Lower leg skin (tissue), 4 donors: ENCODE measurements around the gene OTOGL. TPM values are rescaled to one million over a fixed set of nuclear protein-coding genes. Genes with fewer than 3 reads are reported as not detected.

Source experiments
- DNase-seq, 2 donors: peaks; one replicate each; pipeline ENCODE4 v3.0.0-alpha.2; 2019; ENCODE audit warnings: low spot score in 2 of 2
- H3K4me3 ChIP-seq: fragments of 200-600 bp; sonication (generic); 2 replicates; pipeline ENCODE4 v1.5.1; 2017; ENCODE audit warnings: mild to moderate bottlenecking, low read depth; ENCODE audit not compliant: poor library complexity, severe bottlenecking
- CTCF ChIP-seq, 3 donors: fragments of 450-650 bp; IDR thresholded peaks; one replicate each; pipeline ENCODE4 v1.5.1; 2016; ENCODE audit warnings: antibody characterized with exemption in 3 of 3, mild to moderate bottlenecking in 3 of 3, moderate library complexity in 2 of 3
- POLR2A ChIP-seq, 2 donors: fragments of 450-650 bp; IDR thresholded peaks; one replicate each; pipeline ENCODE4 v1.6.1; 2016 to 2017; ENCODE audit warnings: antibody characterized with exemption in 2 of 2, mild to moderate bottlenecking in 1 of 2, moderate library complexity in 1 of 2
- WGBS, 2 donors: methylation state at CpG; one replicate each; pipeline ENCODE4 v1.1.5; 2018; 5-methylcytosine and 5-hydroxymethylcytosine counted together
- intact Hi-C: fragments of 100-400 bp; cut with DNase I; formaldehyde crosslinking; loops from one replicate; pipeline ENCODE4 v1.15.0; 2023; ENCODE audit warnings: low total_unique reads
- total RNA-seq, 4 donors: library from RNA; depleted of rRNA; stranded (reverse); fragments of >200 nt; gene quantifications; one replicate each; pipeline ENCODE4 v1.1.0, GENCODE V29; 2016

Gene OTOGL
- total RNA-seq, 4 donors from 2014 or later, result 0.06 to 0.56 (median 0.12) TPM

- no peak overlapping the region for H3K4me3 ChIP-seq
- DNase-seq, result no peak
- WGBS, 2 donors, result 81 to 89% methylated on average over 3 of the region's 3 CpGs
- TF ChIP-seq POLR2A (IDR thresholded peaks at IDR 0.05), result no peak
- no peak for TF ChIP-seq CTCF (IDR thresholded peaks at IDR 0.05)
- intact Hi-C loops, result no loop called here
Measured at GRCh38 chr12:80364056-80364455, 264.7 kb downstream of the OTOGL start.

DNA sequence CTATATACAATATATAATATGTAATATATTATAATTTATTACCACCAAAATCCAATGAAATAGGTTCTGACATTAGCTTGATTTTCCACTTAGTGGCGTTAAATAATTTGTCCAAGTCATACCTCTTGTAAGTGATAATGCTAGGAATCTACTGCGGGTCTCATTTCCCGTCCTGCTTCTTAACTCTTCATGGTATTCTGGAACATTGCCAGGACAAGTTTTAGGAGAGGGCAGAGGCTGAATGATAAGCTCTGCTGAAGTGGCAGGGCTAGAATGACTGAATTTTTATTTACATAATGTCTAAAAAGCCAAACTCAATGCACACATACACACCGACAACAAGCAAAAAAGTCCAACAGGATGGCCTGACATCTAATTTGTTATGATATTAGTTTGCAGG lies 274.3 kb downstream of the OTOGL start:
- intact Hi-C loops, result no loop called here
- no peak for DNase-seq
- TF ChIP-seq CTCF (IDR thresholded peaks at IDR 0.05), result no peak
- no peak for TF ChIP-seq POLR2A (IDR thresholded peaks at IDR 0.05)
- H3K4me3 ChIP-seq, result no peak overlapping the region
- 65 to 68% methylated on average over 4 of the region's 4 CpGs for WGBS, 2 donors

DNA sequence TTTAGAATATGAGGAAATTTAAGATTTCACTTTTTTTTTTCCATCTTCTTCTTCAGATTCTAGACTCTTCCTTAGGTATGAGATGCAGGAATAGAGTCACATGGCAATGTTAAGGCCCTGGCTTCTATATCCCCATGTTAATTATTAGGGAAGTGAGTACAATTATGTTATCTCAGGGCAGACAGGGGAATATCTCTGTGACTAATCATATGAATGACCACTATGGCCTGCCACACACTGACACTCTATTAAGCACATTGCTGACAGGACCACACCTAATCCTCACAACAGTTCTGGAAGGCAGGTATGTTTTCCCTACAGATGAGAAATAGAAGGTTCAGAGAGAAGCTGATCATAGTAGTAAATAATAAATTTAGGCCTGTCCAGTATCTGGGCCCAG lies 275.3 kb downstream of the OTOGL start:
- intact Hi-C loops, result no loop called here
- no peak for DNase-seq
- no peak for TF ChIP-seq CTCF (IDR thresholded peaks at IDR 0.05)
- no peak for TF ChIP-seq POLR2A (IDR thresholded peaks at IDR 0.05)
- H3K4me3 ChIP-seq, result no peak overlapping the region

DNA sequence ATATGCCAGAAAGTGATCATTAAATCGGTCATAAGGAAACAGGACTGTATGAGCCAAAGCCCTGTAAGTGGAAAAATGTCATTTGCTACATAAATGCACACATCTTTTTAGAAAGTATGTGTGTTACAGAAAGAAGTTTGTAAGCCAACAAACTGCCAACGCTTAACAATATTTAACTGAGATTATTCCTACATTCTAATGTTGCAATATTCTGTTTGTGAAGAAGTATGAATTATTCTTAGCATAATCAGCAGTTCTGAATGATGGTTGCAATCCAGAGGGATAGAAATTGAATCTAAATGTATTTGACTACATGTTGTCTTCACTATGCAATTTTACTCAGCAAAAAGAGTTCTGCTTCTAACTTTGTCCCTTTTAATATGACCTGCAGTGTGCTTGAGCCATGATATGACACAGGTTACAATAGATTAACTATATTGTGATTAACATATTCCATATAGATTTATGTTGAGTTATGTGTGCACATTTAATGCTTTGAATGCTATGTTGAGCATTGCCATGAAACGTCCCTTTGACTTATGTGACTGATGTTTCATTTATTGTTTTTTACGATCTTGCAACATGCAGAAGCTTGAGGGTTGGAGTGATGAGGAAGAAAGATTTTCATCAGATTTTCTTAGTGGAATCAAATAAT lies 277.9 kb downstream of the OTOGL start:
- no peak overlapping the region for H3K4me3 ChIP-seq
- no peak for DNase-seq
- TF ChIP-seq POLR2A (IDR thresholded peaks at IDR 0.05), result no peak
- no peak for TF ChIP-seq CTCF (IDR thresholded peaks at IDR 0.05)
- intact Hi-C loops, result no loop called here
- 75 to 76% methylated on average over 4 of the region's 4 CpGs for WGBS, 2 donors

GRCh38 chr12:80381121-80381520 lies 281.8 kb downstream of the OTOGL start:
- no peak for TF ChIP-seq CTCF (IDR thresholded peaks at IDR 0.05)
- no peak for TF ChIP-seq POLR2A (IDR thresholded peaks at IDR 0.05)
- DNase-seq, result no peak
- intact Hi-C loops, result no loop called here
- H3K4me3 ChIP-seq, result no peak overlapping the region

DNA sequence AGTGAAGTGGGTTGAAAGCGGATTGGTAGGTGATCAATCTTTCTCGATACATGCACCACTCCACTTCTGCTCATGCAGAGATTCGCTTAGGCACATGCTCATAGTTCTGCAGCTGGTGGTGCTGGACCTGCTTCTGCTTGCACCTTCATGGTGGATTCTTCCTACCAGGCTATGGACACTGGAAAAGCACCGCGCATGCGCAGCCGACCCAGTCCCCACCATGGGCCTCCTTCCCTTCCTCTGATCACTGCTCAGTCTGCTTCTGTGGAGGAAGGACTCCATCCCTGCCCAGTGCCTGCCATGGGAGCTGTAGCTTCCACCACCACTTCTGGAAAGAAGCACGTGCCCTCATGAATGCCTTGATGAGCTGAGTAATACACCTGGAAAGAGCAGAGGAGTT lies 282.9 kb downstream of the OTOGL start:
- intact Hi-C loops, result no loop called here
- no peak overlapping the region for H3K4me3 ChIP-seq
- 96 to 97% methylated on average over 8 of the region's 8 CpGs for WGBS, 2 donors
- no peak for DNase-seq
- no peak for TF ChIP-seq POLR2A (IDR thresholded peaks at IDR 0.05)
- TF ChIP-seq CTCF (IDR thresholded peaks at IDR 0.05), result no peak
